Ovary (tissue), 9 donors: ENCODE results near the gene PXT1. TPM values are rescaled to one million over a fixed set of nuclear protein-coding genes. Genes with fewer than 3 reads are reported as not detected.
"Not testable (repeated sequence)": the region's sequence is repeated elsewhere in the genome, so short reads cannot be mapped to it uniquely, and the experiment has no call there.

ENCODE experiments used
- DNase-seq, 5 donors: peaks; one replicate each; pipeline ENCODE4 v3.0.0-alpha.2; 2019 to 2020
- H3K27ac ChIP-seq, 2 donors: fragments of 200-600 bp; one replicate each; pipeline versions ENCODE4 v1.5.1 to v1.8.0; 2019 to 2022
- H3K27me3 ChIP-seq: fragments of 200-600 bp; one replicate; pipeline ENCODE4 v1.8.0; 2022
- H3K36me3 ChIP-seq: fragments of 200-600 bp; sonication (generic); one replicate; pipeline ENCODE4 v1.5.1; 2019
- H3K4me1 ChIP-seq: one replicate; pipeline ENCODE4 v1.8.1; 2013; ENCODE audit warnings: mild to moderate bottlenecking, moderate library complexity; ENCODE audit not compliant: insufficient read depth
- H3K4me3 ChIP-seq: fragments of 200-600 bp; sonication (generic); one replicate; pipeline ENCODE4 v1.5.1; 2017
- H3K9me3 ChIP-seq, 2 donors: fragments of 200-600 bp in 1 of 2; sonication (generic) in 1 of 2; one replicate each; pipeline versions ENCODE4 v1.5.1 to v1.8.1; 2013 to 2019; ENCODE audit warnings: mild to moderate bottlenecking in 1 of 2, moderate library complexity in 1 of 2
- CTCF ChIP-seq, 3 donors: fragments of 450-650 bp in 2 of 3; fragments of 200-600 bp in 1 of 3; IDR thresholded peaks; one replicate each; pipeline versions ENCODE4 v1.5.1 to v1.8.0; 2016 to 2022; ENCODE audit warnings: antibody characterized with exemption in 3 of 3, mild to moderate bottlenecking in 1 of 3
- EP300 ChIP-seq: sonication (generic); formaldehyde crosslinking; IDR thresholded peaks from one replicate; pipeline ENCODE4 v1.6.1; 2017; ENCODE audit warnings: antibody characterized with exemption
- POLR2A ChIP-seq: fragments of 450-650 bp; IDR thresholded peaks from one replicate; pipeline ENCODE4 v1.6.1; 2017; ENCODE audit warnings: antibody characterized with exemption, mild to moderate bottlenecking, moderate library complexity
- WGBS, 3 donors: extraction: QIAGEN DNeasy Blood & Tissue Kit in 1 of 3; methylation state at CpG; one replicate each; pipeline versions ENCODE4 v1.1.5 to v1.1.7; 2013 to 2017; 5-methylcytosine and 5-hydroxymethylcytosine counted together
- intact Hi-C, 4 donors: fragments of 100-400 bp; cut with DNase I; formaldehyde crosslinking; loops; one replicate each; pipeline versions ENCODE4 v1.11.0 to v1.15.1; 2022 to 2023
- polyA plus RNA-seq, 2 donors: library from polyadenylated mRNA; stranded (reverse); fragments of 200-250 nt in 1 of 2; fragments of 350-450 nt in 1 of 2; fragmentation: Illumina TruSeq in 1 of 2; extraction: RNeasy Lipid Tissue Mini Kit (QIAGEN cat#74804) in 1 of 2; gene quantifications; one replicate each; pipeline ENCODE4 v1.2.3, GENCODE V29; 2013 to 2014
- total RNA-seq, 7 donors: library from RNA; depleted of rRNA in 2 of 7; stranded (reverse); fragments of >200 nt in 2 of 7; fragmentation: NEBNext Ultra II Directional in 3 of 7; extraction: Animal tissue kit (Norgen Biotek cat#: 25700) in 3 of 7; gene quantifications; one replicate each; pipeline versions ENCODE4 v1.1.0 to v1.2.4, GENCODE V29; 2016 to 2023
- donor health status: DM: no; HTN: no; CAD: no; lungs with moderate emphysema.
- donor health status: DM: no; HTN: no; CAD: no.
- donor health status: Bipolar disorder and iron deficiency.
- donor health status: DM: yes; HTN: yes; CAD: no.
- donor health status: DM: no; HTN: no; CAD: no.
- donor health status: DM: yes; HTN: yes; CAD: no.

The PXT1 gene
- total and polyA plus RNA-seq, 9 donors: not detected

GRCh38 chr6:36413489-36414480, 28.9 kb downstream of the PXT1 start:
- DNase-seq: no peak
- no peak for TF ChIP-seq EP300
- TF ChIP-seq POLR2A: no peak
- no peak for TF ChIP-seq CTCF (IDR thresholded peaks at IDR 0.05)
- H3K36me3 ChIP-seq: no peaks in the 10 kb centered on the region
- H3K9me3 ChIP-seq: no peaks in the 10 kb centered on the region
- WGBS, 3 donors: 80 to 92% (median 91%) methylated on average over 4 of the region's 4 CpGs
- no peaks in the 10 kb centered on the region for H3K27me3 ChIP-seq
- no peak overlapping the region for H3K27ac ChIP-seq
- H3K4me3 ChIP-seq: no peak overlapping the region
- no peaks in the 10 kb centered on the region for H3K4me1 ChIP-seq
- intact Hi-C loops: no loop called here

- H3K27me3 ChIP-seq, intact Hi-C loops, H3K4me1 ChIP-seq, H3K4me3 ChIP-seq, H3K9me3 ChIP-seq, DNase-seq, H3K27ac ChIP-seq, H3K36me3 ChIP-seq: not testable (repeated sequence)
- WGBS, 3 donors: 72 to 78% (median 75%) methylated on average over 5 of the region's 5 CpGs
These were observed 32.9 kb downstream of the PXT1 start for GRCh38 chr6:36409718-36410117.

GRCh38 chr6:36404164-36404563, 38.5 kb downstream of the PXT1 start:
- Histone ChIP-seq H3K27me3 (no peaks in the 10 kb centered on the region), H3K27ac (no peak overlapping the region), H3K9me3 (no peaks in the 10 kb centered on the region), H3K4me3 (no peak overlapping the region), H3K4me1 (no peaks in the 10 kb centered on the region), H3K36me3 (no peaks in the 10 kb centered on the region)
- 94 to 96% (median 95%) methylated on average over 4 of the region's 4 CpGs for WGBS, 3 donors
- DNase-seq: no peak
- TF ChIP-seq POLR2A: no peak
- TF ChIP-seq CTCF (IDR thresholded peaks at IDR 0.05): no peak
- TF ChIP-seq EP300: no peak
- intact Hi-C loops: no loop called here

- TF ChIP-seq POLR2A: no peak
- TF ChIP-seq EP300: no peak
- no peak for TF ChIP-seq CTCF (IDR thresholded peaks at IDR 0.05)
- Histone ChIP-seq H3K36me3 (no peaks in the 10 kb centered on the region), H3K9me3 (peaks cover 0 to 3% of the 10 kb centered on the region in 2 donors), H3K27ac (no peak overlapping the region), H3K4me3 (no peak overlapping the region), H3K27me3 (no peaks in the 10 kb centered on the region), H3K4me1 (no peaks in the 10 kb centered on the region)
- 32 to 40% (median 35%) methylated on average over 3 of the region's 3 CpGs for WGBS, 3 donors
- DNase-seq: no peak
- intact Hi-C loops: no loop called here
These were observed 40.2 kb downstream of the PXT1 start for GRCh38 chr6:36402481-36402880.

GRCh38 chr6:36399970-36400369, 42.7 kb downstream of the PXT1 start:
- Histone ChIP-seq H3K4me1 (no peaks in the 10 kb centered on the region), H3K4me3 (no peak overlapping the region), H3K9me3 (peaks cover 0 to 3% of the 10 kb centered on the region in 2 donors), H3K27me3 (no peaks in the 10 kb centered on the region), H3K36me3 (no peaks in the 10 kb centered on the region), H3K27ac (no peak overlapping the region)
- DNase-seq: no peak
- intact Hi-C loops: no loop called here
- WGBS, 3 donors: 81 to 93% (median 89%) methylated on average over 1 of the region's 1 CpG
- TF ChIP-seq CTCF (IDR thresholded peaks at IDR 0.05): no peak
- no peak for TF ChIP-seq POLR2A
- no peak for TF ChIP-seq EP300
